Loucy (cell line): Measurements from ENCODE around the gene SOWAHC.
A peak's percentile ranks its signal among the peaks of the same experiment; 100 is the strongest.

Source experiments
- H2AFZ ChIP-seq: fragments of 200-600 bp; sonication (generic); 2 replicates; pipeline ENCODE4 v1.6.0; 2016; ENCODE audit warnings: antibody characterized with exemption, mild to moderate bottlenecking, low read length, moderate library complexity
- H3F3A ChIP-seq: fragments of 200-600 bp; 2 replicates; pipeline ENCODE4 v1.6.0; 2016; ENCODE audit warnings: antibody characterized with exemption, low read depth, mild to moderate bottlenecking
- H3K27me3 ChIP-seq: fragments of 200-600 bp; sonication (generic); 2 replicates; pipeline ENCODE4 v1.6.1; 2014; ENCODE audit warnings: low read length, mild to moderate bottlenecking; ENCODE audit not compliant: insufficient read depth, poor library complexity, severe bottlenecking
- H3K36me3 ChIP-seq: fragments of 200-600 bp; sonication (generic); 2 replicates; pipeline ENCODE4 v1.6.1; 2016; ENCODE audit warnings: low read length; ENCODE audit not compliant: insufficient read depth
- H3K4me1 ChIP-seq: fragments of 200-600 bp; sonication (generic); 2 replicates; pipeline ENCODE4 v1.5.1; 2014; ENCODE audit warnings: low read length, mild to moderate bottlenecking; ENCODE audit not compliant: insufficient read depth, poor library complexity, severe bottlenecking
- H3K4me2 ChIP-seq: fragments of 200-600 bp; sonication (generic); 2 replicates; pipeline ENCODE4 v1.6.0; 2014; ENCODE audit warnings: antibody characterized with exemption, low read length, low read depth, mild to moderate bottlenecking; ENCODE audit not compliant: poor library complexity, severe bottlenecking
- H3K4me3 ChIP-seq: fragments of 200-600 bp; sonication (generic); 2 replicates; pipeline ENCODE4 v1.5.1; 2014; ENCODE audit warnings: low read length, mild to moderate bottlenecking, mixed read lengths; ENCODE audit not compliant: poor library complexity, severe bottlenecking
- H3K79me2 ChIP-seq: fragments of 200-600 bp; sonication (generic); 2 replicates; pipeline ENCODE4 v1.6.1; 2014; ENCODE audit warnings: low read length; ENCODE audit not compliant: insufficient read depth
- H3K9ac ChIP-seq: fragments of 200-600 bp; sonication (generic); 2 replicates; pipeline ENCODE4 v1.6.0; 2014; ENCODE audit warnings: mild to moderate bottlenecking, low read depth, low read length, moderate library complexity; ENCODE audit not compliant: poor library complexity, severe bottlenecking
- H3K9me2 ChIP-seq: fragments of 200-600 bp; sonication (generic); replicated peaks from 2 replicates; pipeline ENCODE4 v1.6.1; 2016; ENCODE audit warnings: low read depth, low read length, mixed read lengths
- H3K9me3 ChIP-seq: fragments of 200-600 bp; sonication (generic); 2 replicates; pipeline ENCODE4 v1.6.1; 2014; ENCODE audit warnings: mild to moderate bottlenecking, antibody characterized with exemption, low read length, low read depth; ENCODE audit not compliant: insufficient read depth
- H4K20me1 ChIP-seq: fragments of 200-600 bp; sonication (generic); 2 replicates; pipeline ENCODE4 v1.6.0; 2014; ENCODE audit warnings: antibody characterized with exemption, low read length, mild to moderate bottlenecking; ENCODE audit not compliant: insufficient read depth, poor library complexity, severe bottlenecking
- CTCF ChIP-seq: fragments of 200-600 bp; sonication (generic); conservative IDR thresholded peaks from 2 replicates; pipeline ENCODE4 v1.5.1; 2014; ENCODE audit warnings: mild to moderate bottlenecking, antibody characterized with exemption, low read length
- EZH2phosphoT487 ChIP-seq: fragments of 200-600 bp; IDR thresholded peaks from 2 replicates; pipeline ENCODE4 v1.6.1; 2018; ENCODE audit warnings: antibody characterized with exemption, mild to moderate bottlenecking, moderate library complexity, borderline replicate concordance

SOWAHC gene

DNA sequence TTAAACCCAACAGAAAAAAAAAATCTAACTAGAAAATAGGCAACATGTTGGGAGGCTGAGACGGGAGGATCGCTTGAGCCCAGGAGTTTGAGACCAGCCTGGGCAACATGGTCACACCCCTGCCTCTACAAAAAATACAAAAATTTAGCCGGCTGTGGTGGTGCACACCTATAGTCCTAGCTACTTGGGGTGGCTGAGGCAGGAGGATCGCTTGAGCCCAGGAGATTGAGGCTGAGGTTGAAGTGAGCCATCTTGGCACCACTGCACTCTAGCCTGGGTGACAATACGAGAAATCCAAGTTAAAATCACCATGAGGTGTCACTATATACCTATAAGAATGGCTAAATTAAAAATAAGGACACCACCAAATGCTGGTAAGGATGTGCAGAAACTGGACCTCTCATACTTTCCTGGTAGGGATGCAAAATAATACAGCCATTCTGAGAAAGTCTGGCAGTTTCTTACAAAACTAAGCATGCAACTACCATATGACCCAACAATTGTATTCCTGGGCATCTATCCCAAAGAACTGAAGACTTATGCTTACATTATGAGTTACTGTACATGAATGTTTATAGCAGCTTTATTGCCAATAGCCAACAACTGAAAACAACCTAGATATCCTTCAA lies 2.6 kb upstream of the SOWAHC start:
- Histone ChIP-seq H3K4me3 (no peak overlapping the region), H3K9me2 (no peaks in the 10 kb centered on the region), H3K79me2 (no peaks in the 10 kb centered on the region), H3K27me3 (no peaks in the 10 kb centered on the region), H2AFZ (no peak overlapping the region), H3K9ac (no peak overlapping the region), H3K4me1 (no peaks in the 10 kb centered on the region), H3K4me2 (no peak overlapping the region), H4K20me1 (no peaks in the 10 kb centered on the region), H3K36me3 (no peaks in the 10 kb centered on the region), H3K9me3 (no peaks in the 10 kb centered on the region), H3F3A (no peaks in the 10 kb centered on the region)
- TF ChIP-seq CTCF (peak; percentile 22; the same call in 1 of the 2 replicates), EZH2phosphoT487 (no peak)

DNA sequence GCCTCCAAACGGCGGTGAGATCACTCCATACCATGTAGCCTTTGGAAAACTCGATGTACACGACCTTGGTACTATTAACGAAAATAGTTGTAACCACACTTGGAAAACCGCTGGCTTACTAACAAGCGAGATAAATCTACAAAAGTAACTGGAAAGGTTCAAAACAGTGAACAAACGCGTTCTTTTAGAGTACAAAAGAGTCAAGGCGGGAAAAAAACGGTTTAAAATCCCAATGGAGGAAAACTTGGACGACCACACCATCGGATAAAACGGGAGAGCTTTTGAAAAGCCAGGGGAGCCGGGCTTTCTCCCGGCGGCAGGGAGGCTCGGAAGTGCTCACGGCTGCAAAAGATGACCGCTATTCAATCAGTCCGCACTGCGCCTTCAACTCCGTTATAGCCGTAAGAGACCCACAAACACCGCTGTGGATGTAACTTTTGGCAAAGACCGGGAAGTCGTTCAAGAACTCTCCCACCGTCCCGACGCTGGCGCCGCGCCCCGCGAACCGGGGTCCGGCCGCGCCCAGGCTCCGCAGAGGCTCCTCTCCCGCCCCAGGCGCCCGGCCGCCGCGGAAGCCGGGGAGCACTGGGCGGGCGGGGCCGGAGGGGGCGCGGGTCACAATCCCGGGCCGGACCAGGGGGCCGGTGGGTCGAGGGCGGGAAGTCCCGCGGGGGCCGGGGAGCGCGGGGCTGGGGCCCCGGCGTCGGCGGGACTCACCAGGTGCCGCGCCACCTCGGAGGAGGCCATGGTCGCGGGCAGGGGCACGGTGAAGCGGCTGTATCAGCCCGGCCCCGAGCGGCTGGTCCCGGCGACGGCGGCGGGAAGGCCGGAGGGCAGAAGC lies 863 bp upstream of the SOWAHC start:
- H2AFZ ChIP-seq = no peak overlapping the region
- H3K9me3 ChIP-seq = no peaks in the 10 kb centered on the region
- no peak overlapping the region for H3K9ac ChIP-seq
- no peak overlapping the region for H3K4me2 ChIP-seq
- no peaks in the 10 kb centered on the region for H3K4me1 ChIP-seq
- no peak for TF ChIP-seq EZH2phosphoT487
- no peak for TF ChIP-seq CTCF
- H3K4me3 ChIP-seq = no peak overlapping the region
- H3K9me2 ChIP-seq = no peaks in the 10 kb centered on the region
- H3K27me3 ChIP-seq = no peaks in the 10 kb centered on the region
- H4K20me1 ChIP-seq = no peaks in the 10 kb centered on the region
- H3K79me2 ChIP-seq = no peaks in the 10 kb centered on the region
- no peaks in the 10 kb centered on the region for H3K36me3 ChIP-seq
- no peaks in the 10 kb centered on the region for H3F3A ChIP-seq

GRCh38 chr2:109614715-109615636 lies 812 bp downstream of the SOWAHC start:
- no peak for TF ChIP-seq CTCF
- TF ChIP-seq EZH2phosphoT487 = no peak
- Histone ChIP-seq H3K4me3 (no peak overlapping the region), H3K4me2 (no peak overlapping the region), H3K36me3 (no peaks in the 10 kb centered on the region), H3F3A (no peaks in the 10 kb centered on the region), H3K27me3 (no peaks in the 10 kb centered on the region), H3K9ac (no peak overlapping the region), H4K20me1 (no peaks in the 10 kb centered on the region), H3K79me2 (no peaks in the 10 kb centered on the region), H3K9me2 (no peaks in the 10 kb centered on the region), H3K9me3 (no peaks in the 10 kb centered on the region), H2AFZ (no peak overlapping the region), H3K4me1 (peaks cover 6% of the 10 kb centered on the region)
